AG20443 (cell line): ENCODE results near the gene G6PD.
"Not testable (repeated sequence)": the region's sequence is repeated elsewhere in the genome, so short reads cannot be mapped to it uniquely, and the experiment has no call there.

Experiments
- DNase-seq: peaks from one replicate; pipeline ENCODE4 v3.0.0; 2012; ENCODE audit warnings: low spot score, mixed read lengths

Gene G6PD

GRCh38 chrX:154546354-154547244 is at the start of gene G6PD:
G6PD (minus strand) TSS chrX:154546846; CDS start chrX:154546155, 691 bp downstream.
- peak; percentile 93 for DNase-seq

DNA sequence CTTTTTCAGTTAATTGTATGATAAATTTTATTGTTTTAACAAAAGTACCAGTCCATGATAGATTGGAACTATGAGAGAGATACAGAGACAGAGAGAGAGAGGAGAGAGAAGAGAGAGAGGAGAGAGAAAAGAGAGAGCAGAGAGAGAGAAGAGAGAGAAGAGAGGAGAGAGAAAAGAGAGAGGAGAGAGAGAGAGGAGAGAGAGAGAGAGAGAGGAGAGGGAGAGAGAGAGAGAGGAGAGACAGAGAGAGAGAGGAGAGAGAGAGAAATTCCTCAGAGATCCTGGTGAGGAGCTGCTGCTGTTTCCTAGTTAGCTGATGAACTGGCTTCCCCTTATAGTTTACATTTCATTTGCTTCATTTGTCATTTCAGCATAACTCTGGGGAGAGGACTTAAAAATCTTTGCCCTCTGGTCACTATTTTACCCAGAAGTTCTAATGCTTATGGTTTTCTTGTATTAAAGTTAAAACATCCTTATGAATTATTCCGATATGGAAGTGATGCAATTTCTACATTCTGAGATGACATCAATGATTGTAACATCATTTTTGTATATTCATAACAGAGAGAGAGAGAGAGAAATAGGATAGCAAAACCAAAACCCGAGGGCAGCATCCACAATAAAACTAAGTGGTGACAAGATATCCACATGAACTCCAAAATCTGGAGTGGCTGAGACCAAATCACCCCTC is 49.1 kb upstream of the G6PD start:
- DNase-seq = no peak

DNA sequence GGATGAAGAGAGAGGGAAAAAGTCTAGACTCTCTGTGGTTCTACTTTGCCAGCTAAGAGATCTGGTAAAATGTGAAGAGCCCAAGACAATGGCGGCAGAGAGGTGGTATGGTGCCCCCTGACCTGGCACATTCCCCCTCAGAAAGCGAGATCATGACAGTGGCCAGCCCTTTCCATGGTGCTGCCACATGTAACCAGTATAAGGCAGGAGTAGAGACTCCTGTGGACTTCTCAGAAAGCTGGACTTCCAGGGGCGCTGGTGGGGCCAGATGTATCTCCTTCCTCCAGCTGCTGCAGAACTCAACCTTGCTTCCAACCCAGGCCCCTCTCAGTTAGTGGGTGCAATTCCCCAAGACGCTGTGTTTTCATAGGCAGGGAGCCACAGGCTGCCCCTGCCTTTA is 47.8 kb upstream of the G6PD start:
- no peak for DNase-seq

- no peak for DNase-seq
Observed at GRCh38 chrX:154593201-154593600, 46.6 kb upstream of the G6PD start.

- no peak for DNase-seq
Observed at GRCh38 chrX:154592505-154592904, 45.9 kb upstream of the G6PD start.

- DNase-seq = not testable (repeated sequence)
Observed at GRCh38 chrX:154590415-154590814, 43.8 kb upstream of the G6PD start.

DNA sequence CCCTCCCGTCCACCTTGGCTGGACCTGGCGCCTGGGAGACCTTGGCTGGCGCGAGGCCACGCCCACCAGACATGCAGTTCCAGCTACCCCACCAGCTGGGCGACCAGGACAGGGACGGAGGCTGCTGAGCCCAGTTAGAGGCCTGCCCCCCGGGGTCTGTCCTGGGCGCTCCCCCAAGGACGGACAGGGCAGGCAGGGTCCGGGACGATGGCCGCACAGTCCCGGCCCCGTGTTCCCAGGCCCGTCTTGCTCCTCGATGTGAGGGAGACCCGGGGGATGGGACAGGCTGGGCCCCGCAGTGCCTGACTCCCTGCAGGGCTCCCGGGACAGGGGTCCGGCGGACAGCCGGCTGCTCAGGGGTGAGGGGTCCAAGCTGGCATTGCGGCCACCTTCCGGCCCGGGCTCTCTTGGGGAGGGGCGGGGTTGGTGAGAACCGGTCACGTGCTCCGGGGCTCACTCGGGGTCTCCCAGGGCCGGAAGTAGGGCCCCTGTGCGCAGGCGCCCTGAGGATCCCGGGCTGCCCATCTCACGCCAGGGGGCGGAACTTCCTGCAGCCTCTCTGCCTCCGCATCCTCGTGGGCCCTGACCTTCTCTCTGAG is 38.0 kb upstream of the G6PD start, which contains the start of gene CTAG1A:
TSS of gene CTAG1A (plus strand) at position 549 of the 599 bp plus-strand sequence. CDS start 74 bp downstream, outside the sequence.
- DNase-seq = not testable (repeated sequence)

GRCh38 chrX:154582994-154583393 is 36.3 kb upstream of the G6PD start:
- DNase-seq = not testable (repeated sequence)

- not testable (repeated sequence) for DNase-seq
Observed at GRCh38 chrX:154575076-154575475, 28.4 kb upstream of the G6PD start.

GRCh38 chrX:154573061-154573460 is 26.4 kb upstream of the G6PD start:
- not testable (repeated sequence) for DNase-seq

- DNase-seq = not testable (repeated sequence)
Observed at GRCh38 chrX:154570361-154570760, 23.7 kb upstream of the G6PD start.

- not testable (repeated sequence) for DNase-seq
Observed at GRCh38 chrX:154562295-154562694, 15.6 kb upstream of the G6PD start.

- not testable (repeated sequence) for DNase-seq
Observed at GRCh38 chrX:154560326-154560725, 13.7 kb upstream of the G6PD start.

DNA sequence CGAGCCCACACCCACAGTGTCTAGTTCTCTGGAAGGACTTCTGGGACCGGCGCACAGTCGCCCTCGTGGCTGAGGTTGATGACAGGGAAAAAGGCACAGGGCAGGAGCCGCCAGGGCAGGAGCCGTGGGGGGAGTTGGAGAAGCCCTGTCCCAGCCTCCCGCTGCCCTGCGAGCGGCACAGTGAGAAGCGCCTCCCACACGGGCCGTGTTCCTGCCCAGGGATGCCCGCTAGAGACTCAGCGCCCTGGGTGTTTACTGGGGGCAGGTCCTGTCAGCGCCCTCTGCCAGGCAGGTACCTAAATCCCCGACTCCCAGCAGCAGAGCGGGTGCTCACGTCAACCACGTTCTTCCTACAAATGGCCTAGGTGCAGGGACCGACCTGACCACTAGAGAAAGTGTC is 12.2 kb upstream of the G6PD start:
- not testable (repeated sequence) for DNase-seq

- DNase-seq = not testable (repeated sequence)
Observed at GRCh38 chrX:154558060-154558690, 11.5 kb upstream of the G6PD start.

DNA sequence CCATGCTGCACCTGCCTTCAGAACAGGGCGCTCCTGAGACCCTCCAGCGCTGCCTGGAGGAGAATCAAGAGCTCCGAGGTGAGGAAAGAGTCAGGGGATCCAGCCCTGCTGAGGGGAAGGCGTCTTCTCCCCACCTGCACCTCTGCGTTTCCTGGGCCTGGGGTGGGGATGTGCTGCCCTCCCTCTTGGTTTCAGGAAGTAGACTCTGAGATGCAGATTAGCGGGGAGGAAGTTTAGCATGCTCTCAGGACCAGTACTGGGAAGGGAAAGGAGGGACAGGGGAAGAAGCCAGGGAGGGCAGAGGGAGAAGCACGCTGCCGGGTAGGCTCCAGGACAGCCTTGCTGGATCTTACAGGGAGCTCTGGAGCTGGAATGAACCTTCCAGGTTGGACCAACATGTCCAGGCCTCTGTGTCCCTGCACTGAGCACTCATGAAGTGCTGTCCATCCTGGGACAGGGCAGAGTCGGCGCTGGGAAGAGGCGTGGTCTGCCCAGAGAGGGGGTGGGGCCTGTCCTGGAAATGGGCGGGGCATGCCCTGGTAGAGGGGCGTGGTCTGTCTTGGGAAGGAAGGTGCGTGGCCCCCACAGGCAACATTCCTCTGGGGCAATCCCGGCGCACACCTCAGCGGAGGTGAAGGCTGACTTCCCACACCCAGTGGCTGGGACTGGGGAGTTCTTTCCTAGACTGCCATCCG is 5.6 kb upstream of the G6PD start:
- not testable (repeated sequence) for DNase-seq

- DNase-seq = no peak
Observed at GRCh38 chrX:154549766-154550165, 3.1 kb upstream of the G6PD start.

DNA sequence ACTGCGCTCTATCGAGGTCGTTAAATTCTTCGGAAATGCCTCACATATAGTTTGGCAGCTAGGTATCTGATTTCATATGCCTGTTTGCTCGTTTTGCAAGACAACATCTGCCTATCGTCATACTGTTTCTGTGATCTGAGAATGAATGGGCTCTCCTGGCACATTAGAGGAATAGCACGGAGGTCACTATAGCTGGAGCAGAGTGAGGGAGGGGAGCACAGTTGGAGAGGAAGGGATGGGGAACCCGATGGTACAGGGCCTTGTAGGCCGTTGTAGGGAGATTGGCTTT is 1.3 kb upstream of the G6PD start:
- peak; percentile 11 for DNase-seq

GRCh38 chrX:154547245-154548027 is 790 bp upstream of the G6PD start, which contains the start of gene IKBKG:
IKBKG (plus strand) TSS chrX:154547620; CDS start chrX:154552003, 4,383 bp downstream.
- peak; percentile 91 for DNase-seq

DNA sequence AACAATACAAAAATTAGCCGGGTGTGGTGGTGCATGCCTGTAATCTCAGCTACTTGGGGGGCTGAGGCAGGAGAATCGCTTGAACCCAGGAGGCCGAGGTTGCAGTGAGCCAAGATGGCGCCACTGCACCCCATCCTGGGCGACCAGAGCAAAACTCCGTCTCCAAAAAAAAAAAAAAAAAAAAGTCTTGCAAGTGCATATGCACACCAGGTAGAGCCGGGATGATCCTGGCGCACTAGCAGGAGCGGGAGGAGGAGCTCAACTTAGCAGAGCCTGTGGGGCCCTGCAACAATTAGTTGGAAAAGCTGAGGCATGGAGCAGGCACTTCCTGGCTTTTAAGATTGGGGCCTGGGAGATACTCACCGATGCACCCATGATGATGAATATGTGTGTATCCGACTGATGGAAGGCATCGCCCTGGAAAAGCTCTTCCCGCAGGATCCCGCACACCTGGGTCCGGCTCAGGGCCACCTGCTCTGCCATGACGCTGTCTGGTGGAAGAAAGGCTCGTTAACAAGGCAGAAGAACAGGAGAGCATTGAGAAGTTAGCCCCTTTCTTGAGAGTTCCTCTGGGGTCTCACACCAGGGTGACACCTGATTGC is 872 bp downstream of the G6PD start:
- no peak for DNase-seq
